CD4-positive, alpha-beta T cell (primary cell): ENCODE results near the gene PRR13. TPM values are rescaled to one million over a fixed set of nuclear protein-coding genes. Genes with fewer than 3 reads are reported as not detected.
A peak's percentile ranks its signal among the peaks of the same experiment; 100 is the strongest.

Source experiments
- ATAC-seq: fragments of 200-7000 bp; cut with Tn5 transposase; one replicate; pipeline ENCODE4 v1.10.0; 2022; ENCODE audit warnings: mild to moderate bottlenecking; ENCODE audit not compliant: poor library complexity
- CTCF ChIA-PET: fragments of 350-600 bp; sonication (Branson Sonifier 250); formaldehyde crosslinking; loops from one replicate; lab custom pipeline; 2021; ENCODE audit warnings: antibody characterized with exemption, inconsistent platforms; lab: Charles Lee
- POLR2A ChIA-PET: fragments of 350-600 bp; sonication (Branson Sonifier 250); formaldehyde crosslinking; loops from one replicate; lab custom pipeline; 2021; ENCODE audit warnings: antibody characterized with exemption, inconsistent platforms; lab: Charles Lee
- DNase-seq, 14 experiments: peaks; one replicate each; pipeline ENCODE4 v3.0.0-alpha.2; 2013 to 2020; ENCODE audit warnings: mixed read lengths in 2 of 14
- H3K27ac ChIP-seq, 2 donors: one replicate each; pipeline versions ENCODE4 v1.5.1 to v1.7.0; 2013; ENCODE audit warnings: low read length in 2 of 2, low read depth in 1 of 2, mild to moderate bottlenecking in 1 of 2
- H3K27me3 ChIP-seq, 2 experiments: 1 replicate in 1 of 2; 2 replicates in 1 of 2; pipeline versions ENCODE4 v1.6.1 to v1.7.0; 2013; ENCODE audit warnings: low read length in 2 of 2, control low read depth in 1 of 2, mild to moderate bottlenecking in 1 of 2, moderate library complexity in 1 of 2; ENCODE audit not compliant: insufficient read depth in 2 of 2, control insufficient read depth in 1 of 2
- H3K36me3 ChIP-seq: one replicate; pipeline ENCODE4 v1.6.1; 2013; ENCODE audit warnings: low read length, control low read depth; ENCODE audit not compliant: insufficient read depth
- H3K4me1 ChIP-seq: one replicate; pipeline ENCODE4 v1.6.1; 2013; ENCODE audit warnings: low read length, control low read depth; ENCODE audit not compliant: insufficient read depth
- H3K4me3 ChIP-seq: one replicate; pipeline ENCODE4 v1.5.1; 2013; ENCODE audit warnings: mild to moderate bottlenecking, low read length, moderate library complexity
- H3K9me3 ChIP-seq, 2 experiments: 1 replicate in 1 of 2; 2 replicates in 1 of 2; pipeline versions ENCODE4 v1.6.1 to v1.7.0; 2013; ENCODE audit warnings: low read length in 2 of 2, mild to moderate bottlenecking in 2 of 2, control low read depth in 1 of 2, moderate library complexity in 1 of 2; ENCODE audit not compliant: control insufficient read depth in 1 of 2, insufficient read depth in 1 of 2
- H3K27ac Mint-ChIP-seq: one replicate; pipeline ENCODE4 v1.8.0; 2020; ENCODE audit warnings: mixed read lengths
- H3K27me3 Mint-ChIP-seq: one replicate; pipeline ENCODE4 v1.8.0; 2021; ENCODE audit warnings: mixed read lengths
- H3K36me3 Mint-ChIP-seq: one replicate; pipeline ENCODE4 v1.8.0; 2021; ENCODE audit warnings: low read depth, mixed read lengths
- H3K4me1 Mint-ChIP-seq: one replicate; pipeline ENCODE4 v1.8.0; 2021; ENCODE audit warnings: low read depth, mixed read lengths
- H3K4me3 Mint-ChIP-seq: one replicate; pipeline ENCODE4 v1.8.0; 2020; ENCODE audit warnings: mild to moderate bottlenecking, mixed read lengths
- H3K9me3 Mint-ChIP-seq: one replicate; pipeline ENCODE4 v1.8.0; 2020; ENCODE audit warnings: mixed read lengths
- intact Hi-C, 2 experiments: fragments of 100-400 bp; cut with DNase I in 1 of 2; cut with micrococcal nuclease in 1 of 2; formaldehyde crosslinking; loops; one replicate each; pipeline versions ENCODE4 v1.15.1 to v1.9.0; 2023 to 2025; cut with DNase I, micrococcal nuclease
- total RNA-seq, 174 experiments: library from RNA in 2 of 174; stranded (reverse) in 2 of 174; gene quantifications; one replicate each; pipeline ENCODE4 v1.2.3 and lab custom pipeline; 2021 to 2026
- TF ChIP-seq, protein P1 (sequence below): fragments of 200-600 bp; IDR thresholded peaks from one replicate; pipeline ENCODE4 v1.8.0; 2022; ENCODE audit warnings: antibody characterized with exemption, mild to moderate bottlenecking

The PRR13 gene
- total RNA-seq, 2 experiments from 2014 or later: 133 to 142 TPM

DNA sequence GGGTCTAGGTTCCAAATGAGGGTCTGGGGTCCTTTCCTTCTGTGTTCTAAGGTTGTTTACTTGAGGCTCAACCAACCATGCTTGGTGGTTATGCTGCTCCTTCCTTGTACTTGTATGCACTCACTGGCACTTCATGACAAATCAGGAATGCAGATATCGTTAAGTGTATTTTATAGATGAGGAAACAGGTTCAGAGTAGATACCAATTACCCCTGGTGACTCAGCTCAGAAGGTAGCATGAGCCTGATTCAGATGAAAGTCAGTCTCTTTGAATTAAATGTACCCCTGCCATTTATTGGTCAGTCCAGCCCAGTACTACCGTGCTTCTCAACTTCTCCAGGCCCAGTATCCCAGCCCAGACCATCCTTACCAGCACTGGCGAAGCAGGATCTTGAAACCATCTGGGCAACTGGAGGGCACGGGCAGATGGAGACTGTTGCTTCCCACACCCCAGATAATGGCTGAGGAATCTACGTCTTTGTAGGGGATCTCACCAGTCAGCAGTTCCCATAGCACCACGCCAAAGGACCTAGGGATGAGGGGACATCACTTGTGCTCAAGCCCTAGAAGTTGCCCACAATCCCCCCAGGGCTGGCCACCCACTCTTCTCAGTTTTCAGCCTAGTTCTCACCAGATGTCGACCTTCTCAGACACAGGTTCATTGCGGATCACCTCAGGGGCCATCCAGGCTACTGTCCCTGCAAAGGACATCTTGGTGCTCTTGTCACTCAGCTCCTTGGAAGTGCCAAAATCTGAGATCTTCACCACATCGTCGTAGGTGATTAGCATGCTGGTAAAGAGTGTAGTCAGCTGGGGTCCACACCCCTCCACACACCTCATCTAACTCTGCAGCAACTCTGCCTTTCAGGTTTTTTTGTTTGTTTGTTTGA is 43.4 kb downstream of the PRR13 start:
- H3K27ac ChIP-seq: no peak overlapping the region
- H3K27me3 ChIP-seq: no peaks in the 10 kb centered on the region
- Mint-ChIP-seq H3K27ac (peak overlapping the region; percentile 5), H3K4me3 (no peak overlapping the region), H3K4me1 (peaks cover 12% of the 10 kb centered on the region), H3K36me3 (peaks cover 67% of the 10 kb centered on the region), H3K9me3 (no peaks in the 10 kb centered on the region), H3K27me3 (no peaks in the 10 kb centered on the region)
- H3K4me3 ChIP-seq: no peak overlapping the region
- peaks cover 72% of the 10 kb centered on the region for H3K36me3 ChIP-seq
- DNase-seq (no peak), ATAC-seq (no peak)
- CTCF ChIA-PET: no interaction called here
- H3K4me1 ChIP-seq: peaks cover 7% of the 10 kb centered on the region
- TF ChIP-seq, protein P1, sequence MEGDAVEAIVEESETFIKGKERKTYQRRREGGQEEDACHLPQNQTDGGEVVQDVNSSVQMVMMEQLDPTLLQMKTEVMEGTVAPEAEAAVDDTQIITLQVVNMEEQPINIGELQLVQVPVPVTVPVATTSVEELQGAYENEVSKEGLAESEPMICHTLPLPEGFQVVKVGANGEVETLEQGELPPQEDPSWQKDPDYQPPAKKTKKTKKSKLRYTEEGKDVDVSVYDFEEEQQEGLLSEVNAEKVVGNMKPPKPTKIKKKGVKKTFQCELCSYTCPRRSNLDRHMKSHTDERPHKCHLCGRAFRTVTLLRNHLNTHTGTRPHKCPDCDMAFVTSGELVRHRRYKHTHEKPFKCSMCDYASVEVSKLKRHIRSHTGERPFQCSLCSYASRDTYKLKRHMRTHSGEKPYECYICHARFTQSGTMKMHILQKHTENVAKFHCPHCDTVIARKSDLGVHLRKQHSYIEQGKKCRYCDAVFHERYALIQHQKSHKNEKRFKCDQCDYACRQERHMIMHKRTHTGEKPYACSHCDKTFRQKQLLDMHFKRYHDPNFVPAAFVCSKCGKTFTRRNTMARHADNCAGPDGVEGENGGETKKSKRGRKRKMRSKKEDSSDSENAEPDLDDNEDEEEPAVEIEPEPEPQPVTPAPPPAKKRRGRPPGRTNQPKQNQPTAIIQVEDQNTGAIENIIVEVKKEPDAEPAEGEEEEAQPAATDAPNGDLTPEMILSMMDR: no peak
- POLR2A ChIA-PET: interaction anchor here (1.1 to 2.7 kb wide), 2 partner anchors 11 to 16 kb away, joined by 3 to 11 read pairs; partner anchors contain the start of gene TARBP2
- intact Hi-C loops: no loop called here
- no peaks in the 10 kb centered on the region for H3K9me3 ChIP-seq

DNA sequence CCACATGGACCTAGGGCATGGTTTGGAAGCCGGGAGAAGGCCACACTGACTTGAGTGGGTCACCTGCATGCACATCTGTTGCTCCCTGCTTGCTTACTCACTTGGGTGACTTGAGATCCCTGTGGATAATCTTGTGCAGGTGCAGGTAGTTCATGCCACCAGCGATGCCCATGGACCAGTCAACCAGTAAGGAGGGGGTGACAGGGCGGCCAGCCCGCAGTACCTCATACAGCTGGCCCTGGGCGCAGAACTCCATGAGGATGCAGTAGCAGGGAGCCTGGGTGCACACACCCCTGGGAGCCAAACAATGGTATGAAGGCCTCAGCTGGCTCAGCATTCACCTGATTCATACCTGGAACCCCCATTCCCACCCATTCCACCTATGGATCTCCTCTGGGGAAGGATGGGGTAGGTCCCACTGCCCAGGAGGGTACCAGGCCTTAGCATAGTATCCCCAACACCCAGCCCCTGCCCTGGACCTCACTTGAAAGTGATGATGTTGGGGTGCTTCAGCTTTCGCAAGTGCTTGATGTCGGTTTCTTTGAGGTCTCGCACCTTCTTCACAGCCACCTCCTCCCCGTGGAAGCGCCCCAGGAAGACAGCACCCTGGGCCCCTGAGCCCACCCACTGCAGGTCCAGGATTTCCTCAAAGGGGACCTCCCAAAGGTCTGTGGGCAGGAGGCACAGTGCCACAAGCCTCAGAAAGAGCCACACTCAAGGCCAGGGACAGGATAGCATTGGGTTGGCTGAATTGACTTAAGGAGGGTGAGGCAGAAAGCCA is 44.6 kb downstream of the PRR13 start:
- no peak overlapping the region for H3K4me3 Mint-ChIP-seq
- peaks cover 61% of the 10 kb centered on the region for H3K36me3 ChIP-seq
- DNase-seq (peak in 1 of 14 experiments; percentile 27), ATAC-seq (no peak)
- no peaks in the 10 kb centered on the region for H3K27me3 ChIP-seq
- ChIA-PET CTCF (interaction anchor here (1.2 kb wide), 1 partner anchor 11 kb away, joined by 3 read pairs; no protein-coding TSS in a partner anchor), POLR2A (interaction anchor here (0.8 to 2.7 kb wide), 4 partner anchors 8 to 15 kb away, joined by 3 to 11 read pairs (median 3); partner anchors contain the start of gene TARBP2)
- peak overlapping the region; percentile 30 for H3K27ac Mint-ChIP-seq
- H3K36me3 Mint-ChIP-seq: peaks cover 55% of the 10 kb centered on the region
- H3K27me3 Mint-ChIP-seq: no peaks in the 10 kb centered on the region
- intact Hi-C loops: no loop called here
- peaks cover 12% of the 10 kb centered on the region for H3K4me1 Mint-ChIP-seq
- no peaks in the 10 kb centered on the region for H3K9me3 Mint-ChIP-seq
- H3K4me1 ChIP-seq: peaks cover 7% of the 10 kb centered on the region
- H3K27ac ChIP-seq: no peak overlapping the region
- H3K4me3 ChIP-seq: no peak overlapping the region
- TF ChIP-seq, protein P1: no peak
- no peaks in the 10 kb centered on the region for H3K9me3 ChIP-seq

DNA sequence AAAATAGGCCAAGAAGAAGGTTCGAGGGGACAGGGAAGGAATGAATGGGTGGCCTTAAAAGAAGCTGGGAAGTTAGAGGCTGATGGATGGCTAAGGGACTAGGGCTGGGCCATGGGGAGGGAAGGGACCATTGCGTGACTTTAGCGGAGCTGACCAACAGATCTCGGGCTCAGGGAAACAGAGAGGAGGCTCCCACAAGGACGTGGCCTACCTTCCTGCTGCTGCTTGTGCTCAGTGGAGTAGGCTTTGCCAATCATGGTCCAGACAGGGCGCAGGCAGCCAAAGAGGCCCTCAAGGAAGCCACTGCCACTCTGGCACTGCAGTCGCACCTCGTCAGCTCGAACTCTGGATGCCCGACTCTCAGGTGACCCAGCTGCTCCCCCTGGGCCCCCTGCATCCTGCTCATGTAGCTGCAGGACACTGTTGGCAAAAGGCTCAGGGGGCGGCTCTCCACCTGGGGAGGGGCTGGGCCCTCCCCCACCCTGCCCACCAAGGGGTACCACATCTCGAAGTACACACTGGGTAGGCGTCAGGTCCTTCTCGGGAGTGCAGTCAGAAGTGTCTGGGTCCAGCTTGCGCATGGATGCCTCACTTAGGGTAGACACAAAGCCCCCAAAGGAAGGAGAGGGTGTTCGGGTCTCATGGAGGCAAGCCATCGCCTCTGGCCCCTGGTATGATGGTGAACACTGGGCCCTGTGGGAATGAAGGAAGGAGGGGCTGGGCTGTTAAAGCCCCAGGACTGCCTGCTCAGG is 45.4 kb downstream of the PRR13 start:
- Mint-ChIP-seq H3K27me3 (no peaks in the 10 kb centered on the region), H3K36me3 (peaks cover 47% of the 10 kb centered on the region), H3K9me3 (no peaks in the 10 kb centered on the region), H3K4me3 (no peak overlapping the region), H3K4me1 (peaks cover 12% of the 10 kb centered on the region), H3K27ac (peak overlapping the region; percentile 30)
- Histone ChIP-seq H3K9me3 (no peaks in the 10 kb centered on the region), H3K4me3 (no peak overlapping the region), H3K36me3 (peaks cover 55% of the 10 kb centered on the region), H3K4me1 (peaks cover 7% of the 10 kb centered on the region), H3K27me3 (no peaks in the 10 kb centered on the region), H3K27ac (no peak overlapping the region)
- CTCF ChIA-PET: interaction anchor here (1.2 kb wide), 1 partner anchor 12 kb away, joined by 3 read pairs; no protein-coding TSS in a partner anchor
- POLR2A ChIA-PET: interaction anchor here (0.8 to 2.7 kb wide), 3 partner anchors 9 to 14 kb away, joined by 3 to 11 read pairs (median 3); partner anchors contain the start of gene TARBP2
- DNase-seq (peak in 1 of 14 experiments; percentile 33), ATAC-seq (no peak)
- TF ChIP-seq, protein P1: no peak
- intact Hi-C loops: no loop called here
